GM18909 (cell line): ENCODE results near the gene PCDHA3.
"Not testable (repeated sequence)": the region's sequence is repeated elsewhere in the genome, so short reads cannot be mapped to it uniquely, and the experiment has no call there.

Experiments used
- ATAC-seq: cut with Tn5 transposase; IDR thresholded peaks from one replicate; pipeline ENCODE4 v1.9.1; 2021; ENCODE audit warnings: mild to moderate bottlenecking; ENCODE audit not compliant: unreplicated experiment, poor library complexity

Gene PCDHA3

GRCh38 chr5:140800816-140801493, at the start of gene PCDHA3:
PCDHA3 (plus strand) TSS chr5:140801057.
- no peak for ATAC-seq

- no peak for ATAC-seq
Observed at GRCh38 chr5:140753561-140753960, 47.3 kb upstream of the PCDHA3 start.

- no peak for ATAC-seq
Observed at GRCh38 chr5:140764177-140764973, 36.5 kb upstream of the PCDHA3 start.

- no peak for ATAC-seq
Observed at GRCh38 chr5:140767444-140767843, 33.4 kb upstream of the PCDHA3 start.

DNA sequence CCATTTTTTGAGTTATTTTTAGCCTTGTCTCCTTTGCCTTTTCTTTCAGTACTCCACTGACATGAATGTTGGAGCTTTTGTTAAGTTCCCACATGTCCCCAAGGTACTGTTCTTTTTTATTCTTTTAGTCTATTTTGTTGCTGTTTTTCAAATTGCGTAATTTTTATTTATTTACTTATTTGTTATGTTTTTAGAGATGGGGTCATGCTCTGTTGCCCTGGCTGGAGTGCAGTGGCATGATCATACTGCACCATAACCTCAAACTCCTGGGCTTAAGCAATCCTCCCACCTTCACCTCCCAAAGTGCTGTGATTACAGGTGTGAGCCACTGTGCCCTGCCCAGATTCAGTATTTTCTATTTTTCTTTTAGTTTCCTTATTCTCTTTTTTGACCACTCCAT, 20.3 kb upstream of the PCDHA3 start:
- no peak for ATAC-seq

- ATAC-seq: no peak
Observed at GRCh38 chr5:140785905-140786686, 14.8 kb upstream of the PCDHA3 start, which contains the start of gene PCDHA1. PCDHA1 (plus strand) TSS chr5:140786140.

- not testable (repeated sequence) for ATAC-seq
Observed at GRCh38 chr5:140787422-140787821, 13.4 kb upstream of the PCDHA3 start.

GRCh38 chr5:140787849-140788504, 12.9 kb upstream of the PCDHA3 start:
- ATAC-seq: not testable (repeated sequence)

DNA sequence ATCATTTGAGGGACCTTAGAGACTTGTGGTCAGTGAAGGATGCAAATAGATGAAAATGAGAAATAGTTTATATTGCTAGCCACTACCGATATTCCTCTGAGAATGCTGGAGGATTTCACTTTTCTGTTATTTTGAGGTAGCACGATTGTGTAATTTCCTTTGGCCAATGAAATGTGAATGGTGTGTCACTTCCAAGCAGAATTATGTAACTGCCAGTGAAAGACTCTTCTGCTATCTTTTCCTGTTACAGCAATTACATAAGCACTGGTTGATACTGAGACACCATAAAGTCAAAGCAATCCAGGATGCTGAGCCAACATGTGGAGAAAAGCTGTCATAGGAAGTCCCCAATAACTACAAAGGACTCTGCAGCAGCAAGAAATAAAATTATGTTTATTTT, 9.8 kb upstream of the PCDHA3 start:
- ATAC-seq: no peak

DNA sequence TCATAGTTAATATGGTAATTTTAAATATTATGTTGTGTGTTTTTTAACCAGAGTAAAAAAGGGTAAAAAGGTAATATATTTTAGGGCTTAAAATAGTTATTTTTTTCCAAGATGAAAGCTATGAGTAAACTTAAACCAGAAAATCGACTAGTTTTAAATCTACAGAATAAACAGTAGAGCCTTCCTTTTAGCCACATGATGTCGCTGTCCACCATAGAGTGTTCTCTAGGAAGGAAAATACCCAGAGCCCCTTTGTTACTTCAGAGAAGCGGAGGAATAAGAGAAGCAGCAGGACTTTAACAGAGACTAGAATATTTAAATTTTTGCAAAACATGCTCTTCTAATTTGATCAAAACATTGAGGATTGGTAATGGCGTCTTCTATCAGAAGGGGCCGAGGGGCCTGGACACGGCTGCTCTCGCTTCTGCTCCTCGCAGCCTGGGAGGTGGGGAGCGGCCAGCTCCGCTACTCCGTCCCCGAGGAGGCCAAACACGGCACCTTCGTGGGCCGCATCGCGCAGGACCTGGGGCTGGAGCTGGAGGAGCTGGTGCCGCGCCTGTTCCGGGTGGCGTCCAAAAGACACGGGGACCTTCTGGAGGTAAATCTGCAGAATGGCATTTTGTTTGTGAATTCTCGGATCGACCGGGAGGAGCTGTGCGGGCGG, 6.1 kb upstream of the PCDHA3 start, which contains the start of gene PCDHA2:
TSS of gene PCDHA2 (plus strand) at position 258 of the 664 bp plus-strand sequence.
- ATAC-seq: no peak

- no peak for ATAC-seq
Observed at GRCh38 chr5:140795259-140795641, 5.6 kb upstream of the PCDHA3 start.

GRCh38 chr5:140796072-140796717, 4.7 kb upstream of the PCDHA3 start:
- ATAC-seq: not testable (repeated sequence)

DNA sequence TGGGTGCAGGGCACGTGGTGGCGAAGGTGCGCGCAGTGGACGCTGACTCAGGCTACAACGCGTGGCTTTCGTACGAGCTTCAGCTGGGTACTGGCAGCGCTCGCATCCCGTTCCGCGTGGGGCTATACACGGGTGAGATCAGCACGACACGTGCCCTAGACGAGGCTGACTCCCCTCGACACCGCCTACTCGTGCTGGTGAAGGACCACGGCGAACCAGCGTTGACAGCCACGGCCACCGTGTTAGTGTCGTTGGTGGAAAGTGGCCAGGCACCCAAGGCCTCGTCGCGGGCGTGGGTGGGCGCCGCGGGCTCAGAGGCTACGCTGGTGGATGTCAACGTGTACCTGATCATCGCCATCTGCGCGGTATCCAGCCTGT, 4.2 kb upstream of the PCDHA3 start:
- no peak for ATAC-seq

DNA sequence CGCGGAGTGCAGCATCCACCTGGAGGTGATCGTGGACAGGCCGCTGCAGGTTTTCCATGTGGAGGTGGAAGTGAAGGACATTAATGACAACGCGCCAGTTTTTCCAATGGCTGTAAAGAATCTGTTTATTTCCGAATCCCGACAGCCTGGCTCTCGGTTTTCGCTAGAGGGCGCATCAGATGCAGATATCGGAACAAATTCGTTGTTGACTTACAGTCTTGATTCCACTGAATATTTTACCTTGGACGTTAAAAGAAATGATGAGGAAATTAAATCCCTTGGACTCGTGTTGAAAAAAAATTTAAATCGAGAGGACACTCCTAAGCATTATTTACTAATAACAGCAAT, 611 bp downstream of the PCDHA3 start:
- ATAC-seq: no peak

DNA sequence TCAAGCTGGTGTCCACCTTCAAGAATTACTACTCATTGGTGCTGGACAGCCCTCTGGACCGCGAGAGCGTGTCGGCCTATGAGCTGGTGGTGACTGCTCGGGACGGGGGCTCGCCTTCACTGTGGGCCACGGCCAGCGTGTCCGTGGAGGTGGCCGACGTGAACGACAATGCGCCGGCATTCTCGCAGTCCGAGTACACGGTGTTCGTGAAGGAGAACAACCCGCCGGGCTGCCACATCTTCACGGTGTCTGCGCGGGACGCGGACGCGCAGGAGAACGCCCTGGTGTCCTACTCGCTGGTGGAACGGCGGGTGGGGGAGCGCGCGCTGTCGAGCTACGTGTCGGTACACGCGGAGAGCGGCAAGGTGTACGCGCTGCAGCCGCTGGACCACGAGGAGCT, 1.5 kb downstream of the PCDHA3 start:
- ATAC-seq: not testable (repeated sequence)

- ATAC-seq: no peak
Observed at GRCh38 chr5:140802781-140803271, 2.0 kb downstream of the PCDHA3 start.

- no peak for ATAC-seq
Observed at GRCh38 chr5:140806834-140807775, 6.2 kb downstream of the PCDHA3 start, which contains the start of gene PCDHA4. PCDHA4 (plus strand) TSS chr5:140807068.

DNA sequence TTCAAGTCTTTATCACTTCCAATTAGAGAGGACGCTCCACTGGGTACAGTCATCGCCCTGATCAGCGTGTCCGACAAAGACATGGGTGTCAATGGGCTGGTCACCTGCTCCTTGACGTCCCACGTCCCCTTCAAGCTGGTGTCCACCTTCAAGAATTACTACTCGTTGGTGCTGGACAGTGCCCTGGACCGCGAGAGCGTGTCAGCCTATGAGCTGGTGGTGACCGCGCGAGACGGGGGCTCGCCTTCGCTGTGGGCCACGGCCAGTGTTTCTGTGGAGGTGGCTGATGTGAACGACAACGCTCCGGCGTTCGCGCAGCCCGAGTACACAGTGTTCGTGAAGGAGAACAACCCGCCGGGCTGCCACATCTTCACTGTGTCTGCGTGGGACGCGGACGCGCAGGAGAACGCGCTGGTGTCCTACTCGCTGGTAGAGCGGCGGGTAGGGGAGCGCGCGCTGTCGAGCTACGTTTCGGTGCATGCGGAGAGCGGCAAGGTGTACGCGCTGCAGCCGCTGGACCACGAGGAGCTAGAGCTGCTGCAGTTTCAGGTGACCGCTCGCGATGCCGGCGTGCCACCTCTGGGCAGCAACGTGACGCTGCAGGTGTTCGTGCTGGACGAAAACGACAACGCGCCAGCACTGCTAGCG, 7.5 kb downstream of the PCDHA3 start:
- ATAC-seq: not testable (repeated sequence)
